Measurements from ENCODE around the gene TEX55. TPM values are rescaled to one million over a fixed set of nuclear protein-coding genes. Genes with fewer than 3 reads are reported as not detected.

The TEX55 gene
- total and polyA plus RNA-seq, 2 experiments from 2014 or later, result 0.17 TPM; not detected in 1

DNA sequence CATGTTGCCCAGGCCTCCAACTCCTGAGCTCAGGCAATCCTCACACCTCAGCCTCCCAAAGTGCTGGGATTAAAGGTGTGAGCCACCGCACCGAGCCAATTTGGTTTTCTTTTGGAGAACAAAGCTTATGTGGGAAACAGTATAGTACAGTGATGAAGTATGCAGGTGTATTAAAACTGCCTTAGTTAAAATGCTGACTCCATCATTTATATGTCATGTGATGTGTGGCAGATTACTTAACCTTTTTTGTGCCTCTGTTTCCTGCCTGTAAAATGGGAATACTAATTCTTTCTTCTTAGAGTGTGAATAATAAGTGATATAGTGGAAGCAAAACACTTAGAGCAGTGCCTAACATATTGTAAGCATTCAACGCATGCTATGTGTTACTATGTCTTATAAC is 48.0 kb upstream of the TEX55 start:
- Histone ChIP-seq H3F3A (replicated peaks; ENCODE audit: low read depth) (no peaks in the 10 kb centered on the region), H2AFZ (no peak overlapping the region), H3K4me2 (no peak overlapping the region), H3K27me3 (ENCODE audit: insufficient read depth) (no peaks in the 10 kb centered on the region), H3K4me3 (no peak overlapping the region), H3K27ac (ENCODE audit: low read depth) (no peak overlapping the region), H3K36me3 (ENCODE audit: insufficient read depth) (no peaks in the 10 kb centered on the region), H3K4me1 (ENCODE audit: insufficient read depth) (no peaks in the 10 kb centered on the region), H3K9me2 (ENCODE audit: insufficient read depth) (no peaks in the 10 kb centered on the region), H4K20me1 (replicated peaks; ENCODE audit: insufficient read depth) (no peaks in the 10 kb centered on the region), H3K79me2 (replicated peaks; ENCODE audit: insufficient read depth) (no peaks in the 10 kb centered on the region)
- peaks cover 2% of the 10 kb centered on the region; the same call in 1 of the 3 replicates for H3K9me3 Mint-ChIP-seq
- H3K4me3 Mint-ChIP-seq, result no peak overlapping the region
- H3K27ac Mint-ChIP-seq, result no peak overlapping the region
- H3K27me3 Mint-ChIP-seq (ENCODE audit: insufficient read depth, low read depth, poor library complexity), result no peaks in the 10 kb centered on the region
- H3K4me1 Mint-ChIP-seq, result no peaks in the 10 kb centered on the region
- ATAC-seq (no peak), DNase-seq (ENCODE audit: low spot score) (no peak)
- H3K36me3 Mint-ChIP-seq (ENCODE audit: low read depth), result no peaks in the 10 kb centered on the region
- TF ChIP-seq ZNF331 (CRISPR knock-in tag; IDR thresholded peaks at IDR 0.05; ENCODE audit: low read depth), result no peak
- no peak for TF ChIP-seq NANOG (IDR thresholded peaks at IDR 0.05; ENCODE audit: borderline replicate concordance)
- TF ChIP-seq CREB1 (CRISPR knock-in tag; IDR thresholded peaks at IDR 0.05; ENCODE audit: low read depth), result no peak
- TF ChIP-seq EZH2phosphoT487 (IDR thresholded peaks at IDR 0.05; ENCODE audit: unreplicated experiment), result no peak
- TF ChIP-seq STAT1 (IDR thresholded peaks at IDR 0.05; ENCODE audit: unreplicated experiment), result no peak
- TF ChIP-seq POLR2AphosphoS5 (IDR thresholded peaks at IDR 0.05; ENCODE audit: low read depth), result no peak
- TF ChIP-seq, protein P1, sequence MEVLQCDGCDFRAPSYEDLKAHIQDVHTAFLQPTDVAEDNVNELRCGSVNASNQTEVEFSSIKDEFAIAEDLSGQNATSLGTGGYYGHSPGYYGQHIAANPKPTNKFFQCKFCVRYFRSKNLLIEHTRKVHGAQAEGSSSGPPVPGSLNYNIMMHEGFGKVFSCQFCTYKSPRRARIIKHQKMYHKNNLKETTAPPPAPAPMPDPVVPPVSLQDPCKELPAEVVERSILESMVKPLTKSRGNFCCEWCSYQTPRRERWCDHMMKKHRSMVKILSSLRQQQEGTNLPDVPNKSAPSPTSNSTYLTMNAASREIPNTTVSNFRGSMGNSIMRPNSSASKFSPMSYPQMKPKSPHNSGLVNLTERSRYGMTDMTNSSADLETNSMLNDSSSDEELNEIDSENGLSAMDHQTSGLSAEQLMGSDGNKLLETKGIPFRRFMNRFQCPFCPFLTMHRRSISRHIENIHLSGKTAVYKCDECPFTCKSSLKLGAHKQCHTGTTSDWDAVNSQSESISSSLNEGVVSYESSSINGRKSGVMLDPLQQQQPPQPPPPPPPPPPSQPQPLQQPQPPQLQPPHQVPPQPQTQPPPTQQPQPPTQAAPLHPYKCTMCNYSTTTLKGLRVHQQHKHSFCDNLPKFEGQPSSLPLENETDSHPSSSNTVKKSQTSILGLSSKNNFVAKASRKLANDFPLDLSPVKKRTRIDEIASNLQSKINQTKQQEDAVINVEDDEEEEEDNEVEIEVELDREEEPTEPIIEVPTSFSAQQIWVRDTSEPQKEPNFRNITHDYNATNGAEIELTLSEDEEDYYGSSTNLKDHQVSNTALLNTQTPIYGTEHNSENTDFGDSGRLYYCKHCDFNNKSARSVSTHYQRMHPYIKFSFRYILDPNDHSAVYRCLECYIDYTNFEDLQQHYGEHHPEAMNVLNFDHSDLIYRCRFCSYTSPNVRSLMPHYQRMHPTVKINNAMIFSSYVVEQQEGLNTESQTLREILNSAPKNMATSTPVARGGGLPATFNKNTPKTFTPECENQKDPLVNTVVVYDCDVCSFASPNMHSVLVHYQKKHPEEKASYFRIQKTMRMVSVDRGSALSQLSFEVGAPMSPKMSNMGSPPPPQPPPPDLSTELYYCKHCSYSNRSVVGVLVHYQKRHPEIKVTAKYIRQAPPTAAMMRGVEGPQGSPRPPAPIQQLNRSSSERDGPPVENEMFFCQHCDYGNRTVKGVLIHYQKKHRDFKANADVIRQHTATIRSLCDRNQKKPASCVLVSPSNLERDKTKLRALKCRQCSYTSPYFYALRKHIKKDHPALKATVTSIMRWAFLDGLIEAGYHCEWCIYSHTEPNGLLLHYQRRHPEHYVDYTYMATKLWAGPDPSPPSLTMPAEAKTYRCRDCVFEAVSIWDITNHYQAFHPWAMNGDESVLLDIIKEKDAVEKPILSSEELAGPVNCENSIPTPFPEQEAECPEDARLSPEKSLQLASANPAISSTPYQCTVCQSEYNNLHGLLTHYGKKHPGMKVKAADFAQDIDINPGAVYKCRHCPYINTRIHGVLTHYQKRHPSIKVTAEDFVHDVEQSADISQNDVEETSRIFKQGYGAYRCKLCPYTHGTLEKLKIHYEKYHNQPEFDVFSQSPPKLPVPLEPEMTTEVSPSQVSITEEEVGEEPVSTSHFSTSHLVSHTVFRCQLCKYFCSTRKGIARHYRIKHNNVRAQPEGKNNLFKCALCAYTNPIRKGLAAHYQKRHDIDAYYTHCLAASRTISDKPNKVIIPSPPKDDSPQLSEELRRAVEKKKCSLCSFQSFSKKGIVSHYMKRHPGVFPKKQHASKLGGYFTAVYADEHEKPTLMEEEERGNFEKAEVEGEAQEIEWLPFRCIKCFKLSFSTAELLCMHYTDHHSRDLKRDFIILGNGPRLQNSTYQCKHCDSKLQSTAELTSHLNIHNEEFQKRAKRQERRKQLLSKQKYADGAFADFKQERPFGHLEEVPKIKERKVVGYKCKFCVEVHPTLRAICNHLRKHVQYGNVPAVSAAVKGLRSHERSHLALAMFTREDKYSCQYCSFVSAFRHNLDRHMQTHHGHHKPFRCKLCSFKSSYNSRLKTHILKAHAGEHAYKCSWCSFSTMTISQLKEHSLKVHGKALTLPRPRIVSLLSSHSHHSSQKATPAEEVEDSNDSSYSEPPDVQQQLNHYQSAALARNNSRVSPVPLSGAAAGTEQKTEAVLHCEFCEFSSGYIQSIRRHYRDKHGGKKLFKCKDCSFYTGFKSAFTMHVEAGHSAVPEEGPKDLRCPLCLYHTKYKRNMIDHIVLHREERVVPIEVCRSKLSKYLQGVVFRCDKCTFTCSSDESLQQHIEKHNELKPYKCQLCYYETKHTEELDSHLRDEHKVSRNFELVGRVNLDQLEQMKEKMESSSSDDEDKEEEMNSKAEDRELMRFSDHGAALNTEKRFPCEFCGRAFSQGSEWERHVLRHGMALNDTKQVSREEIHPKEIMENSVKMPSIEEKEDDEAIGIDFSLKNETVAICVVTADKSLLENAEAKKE (CRISPR knock-in tag; IDR thresholded peaks at IDR 0.05), result no peak
- TF ChIP-seq, protein P2, sequence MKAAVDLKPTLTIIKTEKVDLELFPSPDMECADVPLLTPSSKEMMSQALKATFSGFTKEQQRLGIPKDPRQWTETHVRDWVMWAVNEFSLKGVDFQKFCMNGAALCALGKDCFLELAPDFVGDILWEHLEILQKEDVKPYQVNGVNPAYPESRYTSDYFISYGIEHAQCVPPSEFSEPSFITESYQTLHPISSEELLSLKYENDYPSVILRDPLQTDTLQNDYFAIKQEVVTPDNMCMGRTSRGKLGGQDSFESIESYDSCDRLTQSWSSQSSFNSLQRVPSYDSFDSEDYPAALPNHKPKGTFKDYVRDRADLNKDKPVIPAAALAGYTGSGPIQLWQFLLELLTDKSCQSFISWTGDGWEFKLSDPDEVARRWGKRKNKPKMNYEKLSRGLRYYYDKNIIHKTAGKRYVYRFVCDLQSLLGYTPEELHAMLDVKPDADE (IDR thresholded peaks at IDR 0.05), result no peak
- TF ChIP-seq ZNF114 (CRISPR knock-in tag; IDR thresholded peaks at IDR 0.05), result no peak
- TF ChIP-seq, protein P3, sequence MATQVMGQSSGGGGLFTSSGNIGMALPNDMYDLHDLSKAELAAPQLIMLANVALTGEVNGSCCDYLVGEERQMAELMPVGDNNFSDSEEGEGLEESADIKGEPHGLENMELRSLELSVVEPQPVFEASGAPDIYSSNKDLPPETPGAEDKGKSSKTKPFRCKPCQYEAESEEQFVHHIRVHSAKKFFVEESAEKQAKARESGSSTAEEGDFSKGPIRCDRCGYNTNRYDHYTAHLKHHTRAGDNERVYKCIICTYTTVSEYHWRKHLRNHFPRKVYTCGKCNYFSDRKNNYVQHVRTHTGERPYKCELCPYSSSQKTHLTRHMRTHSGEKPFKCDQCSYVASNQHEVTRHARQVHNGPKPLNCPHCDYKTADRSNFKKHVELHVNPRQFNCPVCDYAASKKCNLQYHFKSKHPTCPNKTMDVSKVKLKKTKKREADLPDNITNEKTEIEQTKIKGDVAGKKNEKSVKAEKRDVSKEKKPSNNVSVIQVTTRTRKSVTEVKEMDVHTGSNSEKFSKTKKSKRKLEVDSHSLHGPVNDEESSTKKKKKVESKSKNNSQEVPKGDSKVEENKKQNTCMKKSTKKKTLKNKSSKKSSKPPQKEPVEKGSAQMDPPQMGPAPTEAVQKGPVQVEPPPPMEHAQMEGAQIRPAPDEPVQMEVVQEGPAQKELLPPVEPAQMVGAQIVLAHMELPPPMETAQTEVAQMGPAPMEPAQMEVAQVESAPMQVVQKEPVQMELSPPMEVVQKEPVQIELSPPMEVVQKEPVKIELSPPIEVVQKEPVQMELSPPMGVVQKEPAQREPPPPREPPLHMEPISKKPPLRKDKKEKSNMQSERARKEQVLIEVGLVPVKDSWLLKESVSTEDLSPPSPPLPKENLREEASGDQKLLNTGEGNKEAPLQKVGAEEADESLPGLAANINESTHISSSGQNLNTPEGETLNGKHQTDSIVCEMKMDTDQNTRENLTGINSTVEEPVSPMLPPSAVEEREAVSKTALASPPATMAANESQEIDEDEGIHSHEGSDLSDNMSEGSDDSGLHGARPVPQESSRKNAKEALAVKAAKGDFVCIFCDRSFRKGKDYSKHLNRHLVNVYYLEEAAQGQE (IDR thresholded peaks at IDR 0.05; ENCODE audit: unreplicated experiment), result no peak
- TF ChIP-seq, protein P4, sequence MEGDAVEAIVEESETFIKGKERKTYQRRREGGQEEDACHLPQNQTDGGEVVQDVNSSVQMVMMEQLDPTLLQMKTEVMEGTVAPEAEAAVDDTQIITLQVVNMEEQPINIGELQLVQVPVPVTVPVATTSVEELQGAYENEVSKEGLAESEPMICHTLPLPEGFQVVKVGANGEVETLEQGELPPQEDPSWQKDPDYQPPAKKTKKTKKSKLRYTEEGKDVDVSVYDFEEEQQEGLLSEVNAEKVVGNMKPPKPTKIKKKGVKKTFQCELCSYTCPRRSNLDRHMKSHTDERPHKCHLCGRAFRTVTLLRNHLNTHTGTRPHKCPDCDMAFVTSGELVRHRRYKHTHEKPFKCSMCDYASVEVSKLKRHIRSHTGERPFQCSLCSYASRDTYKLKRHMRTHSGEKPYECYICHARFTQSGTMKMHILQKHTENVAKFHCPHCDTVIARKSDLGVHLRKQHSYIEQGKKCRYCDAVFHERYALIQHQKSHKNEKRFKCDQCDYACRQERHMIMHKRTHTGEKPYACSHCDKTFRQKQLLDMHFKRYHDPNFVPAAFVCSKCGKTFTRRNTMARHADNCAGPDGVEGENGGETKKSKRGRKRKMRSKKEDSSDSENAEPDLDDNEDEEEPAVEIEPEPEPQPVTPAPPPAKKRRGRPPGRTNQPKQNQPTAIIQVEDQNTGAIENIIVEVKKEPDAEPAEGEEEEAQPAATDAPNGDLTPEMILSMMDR (conservative IDR thresholded peaks at IDR 0.05; ENCODE audit: low read depth in 2 of 2), result no peak
- TF ChIP-seq EZH2 (IDR thresholded peaks at IDR 0.05; ENCODE audit: low read depth, unreplicated experiment), result no peak
- TF ChIP-seq JUNB (IDR thresholded peaks at IDR 0.05; ENCODE audit: unreplicated experiment), result no peak

All from GM23338 (cell line).